ENCODE measurements around the gene TRIM7. TPM values are rescaled to one million over a fixed set of nuclear protein-coding genes. Genes with fewer than 3 reads are reported as not detected.
A peak's percentile ranks its signal among the peaks of the same experiment; 100 is the strongest.

TRIM7 gene
- total and polyA plus RNA-seq, 9 of the 15 experiments (the other 6 are each of a cell fraction or from before 2014, with no cell fraction given), result 2.6 to 14.9 (median 8.9) TPM

DNA sequence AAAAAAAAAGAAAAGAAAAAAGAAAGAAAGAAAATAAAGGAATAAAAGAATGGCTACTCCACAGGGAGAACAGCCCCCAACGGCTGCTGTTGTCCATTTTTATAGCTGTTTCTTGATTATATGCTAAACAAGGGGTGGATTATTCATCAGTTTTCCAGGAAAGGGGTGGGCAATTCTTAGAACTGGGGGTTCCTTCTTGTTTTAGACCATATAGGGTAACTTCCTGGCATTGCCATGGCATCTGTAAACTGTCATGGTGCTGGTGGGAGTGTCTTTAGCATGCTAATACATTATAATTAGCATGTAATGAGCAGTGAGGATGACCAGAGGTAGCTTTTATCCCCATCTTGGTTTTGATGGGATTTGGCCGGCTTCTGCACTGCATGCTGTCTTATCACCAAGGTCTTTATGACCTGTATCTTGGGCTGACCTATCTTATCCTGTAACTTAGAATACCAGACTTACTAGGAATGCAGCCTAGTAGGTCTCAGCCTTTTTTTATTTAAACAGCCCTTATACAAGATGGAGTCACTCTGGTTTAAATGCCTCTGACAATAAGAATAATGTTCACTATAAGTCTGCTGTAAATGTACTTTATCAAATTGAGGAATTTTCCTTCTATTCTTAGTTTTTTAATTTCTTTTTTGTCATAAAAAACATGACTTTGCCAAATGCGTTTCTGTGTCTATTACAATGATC, 28.6 kb downstream of the TRIM7 start (continued):
- TF ChIP-seq, protein P1, sequence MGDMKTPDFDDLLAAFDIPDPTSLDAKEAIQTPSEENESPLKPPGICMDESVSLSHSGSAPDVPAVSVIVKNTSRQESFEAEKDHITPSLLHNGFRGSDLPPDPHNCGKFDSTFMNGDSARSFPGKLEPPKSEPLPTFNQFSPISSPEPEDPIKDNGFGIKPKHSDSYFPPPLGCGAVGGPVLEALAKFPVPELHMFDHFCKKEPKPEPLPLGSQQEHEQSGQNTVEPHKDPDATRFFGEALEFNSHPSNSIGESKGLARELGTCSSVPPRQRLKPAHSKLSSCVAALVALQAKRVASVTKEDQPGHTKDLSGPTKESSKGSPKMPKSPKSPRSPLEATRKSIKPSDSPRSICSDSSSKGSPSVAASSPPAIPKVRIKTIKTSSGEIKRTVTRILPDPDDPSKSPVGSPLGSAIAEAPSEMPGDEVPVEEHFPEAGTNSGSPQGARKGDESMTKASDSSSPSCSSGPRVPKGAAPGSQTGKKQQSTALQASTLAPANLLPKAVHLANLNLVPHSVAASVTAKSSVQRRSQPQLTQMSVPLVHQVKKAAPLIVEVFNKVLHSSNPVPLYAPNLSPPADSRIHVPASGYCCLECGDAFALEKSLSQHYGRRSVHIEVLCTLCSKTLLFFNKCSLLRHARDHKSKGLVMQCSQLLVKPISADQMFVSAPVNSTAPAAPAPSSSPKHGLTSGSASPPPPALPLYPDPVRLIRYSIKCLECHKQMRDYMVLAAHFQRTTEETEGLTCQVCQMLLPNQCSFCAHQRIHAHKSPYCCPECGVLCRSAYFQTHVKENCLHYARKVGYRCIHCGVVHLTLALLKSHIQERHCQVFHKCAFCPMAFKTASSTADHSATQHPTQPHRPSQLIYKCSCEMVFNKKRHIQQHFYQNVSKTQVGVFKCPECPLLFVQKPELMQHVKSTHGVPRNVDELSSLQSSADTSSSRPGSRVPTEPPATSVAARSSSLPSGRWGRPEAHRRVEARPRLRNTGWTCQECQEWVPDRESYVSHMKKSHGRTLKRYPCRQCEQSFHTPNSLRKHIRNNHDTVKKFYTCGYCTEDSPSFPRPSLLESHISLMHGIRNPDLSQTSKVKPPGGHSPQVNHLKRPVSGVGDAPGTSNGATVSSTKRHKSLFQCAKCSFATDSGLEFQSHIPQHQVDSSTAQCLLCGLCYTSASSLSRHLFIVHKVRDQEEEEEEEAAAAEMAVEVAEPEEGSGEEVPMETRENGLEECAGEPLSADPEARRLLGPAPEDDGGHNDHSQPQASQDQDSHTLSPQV (IDR thresholded peaks at IDR 0.05), result peak; percentile 92
- peak; percentile 80; the same call in 1 of the 2 replicates for TF ChIP-seq HDAC8 (tag; IDR thresholded peaks at IDR 0.05)
